GM12878 (cell line): Measurements from ENCODE around the gene COX5A.

ENCODE experiments used
- ATF3 ChIP-seq: IDR thresholded peaks from 2 replicates; pipeline ENCODE4 v1.6.1; 2011; ENCODE audit warnings: low read depth, mild to moderate bottlenecking, low read length, moderate library complexity, borderline replicate concordance; ENCODE audit errors: extremely low read depth
- BHLHE40 ChIP-seq, 2 experiments: fragments of 450-650 bp in 1 of 2; IDR thresholded peaks; 2 replicates each; pipeline ENCODE4 v1.6.1; 2011 to 2017; ENCODE audit warnings: low read depth in 2 of 2, borderline replicate concordance in 1 of 2, improper control_type of control experiment in 1 of 2, low read length in 1 of 2, mild to moderate bottlenecking in 1 of 2
- CEBPZ ChIP-seq: fragments of 150-350 bp; IDR thresholded peaks from 2 replicates; pipeline ENCODE4 v1.6.1; 2016; ENCODE audit warnings: low read depth, low read length
- CREB1 ChIP-seq: IDR thresholded peaks from 2 replicates; pipeline ENCODE4 v1.6.1; 2012; ENCODE audit warnings: low read depth, mild to moderate bottlenecking, inconsistent platforms
- CTCF ChIP-seq, 3 experiments: IDR thresholded peaks in 2 of 3; conservative IDR thresholded peaks in 1 of 3; 2 replicates each; pipeline ENCODE4 v1.5.1; 2011; ENCODE audit warnings: low read depth in 3 of 3, low read length in 3 of 3, mild to moderate bottlenecking in 3 of 3, control low read depth in 2 of 3, moderate library complexity in 2 of 3, inconsistent platforms in 1 of 3, mixed read lengths in 1 of 3; ENCODE audit not compliant: control insufficient read depth in 2 of 3, insufficient read depth in 1 of 3; ENCODE audit errors: extremely low read depth in 1 of 3
- KAT2A ChIP-seq: conservative IDR thresholded peaks from 2 replicates; pipeline ENCODE4 v1.6.1; 2011; ENCODE audit warnings: low read depth, low read length; ENCODE audit not compliant: control insufficient read depth
- KDM1A ChIP-seq: fragments of 200-600 bp; sonication (generic); IDR thresholded peaks from 2 replicates; pipeline ENCODE4 v1.6.1; 2016; ENCODE audit warnings: borderline replicate concordance
- POLR2AphosphoS2 ChIP-seq: IDR thresholded peaks from 2 replicates; pipeline ENCODE4 v1.6.1; 2011; ENCODE audit warnings: low read depth, mild to moderate bottlenecking, low read length, improper control_type of control experiment, moderate library complexity
- USF1 ChIP-seq: IDR thresholded peaks from 2 replicates; pipeline ENCODE4 v1.6.1; 2011; ENCODE audit warnings: borderline replicate concordance, low read depth, mild to moderate bottlenecking, moderate library complexity, mixed read lengths, low read length; ENCODE audit not compliant: insufficient read depth; ENCODE audit errors: extremely low read length
- ZBTB33 ChIP-seq: fragments of 450-650 bp; IDR thresholded peaks from 2 replicates; pipeline ENCODE4 v1.6.1; 2017; ENCODE audit warnings: mild to moderate bottlenecking

- TF ChIP-seq KDM1A: no peak
- no peak for TF ChIP-seq CTCF (IDR thresholded peaks at IDR 0.05 in 2 of 3, conservative IDR thresholded peaks at IDR 0.05 in 1 of 3; ENCODE audit: control insufficient read depth in 2 of 3, extremely low read depth in 1 of 3, insufficient read depth in 1 of 3, low read depth in 3 of 3, low read length in 3 of 3)
- no peak for TF ChIP-seq CREB1
- no peak for TF ChIP-seq CEBPZ
- TF ChIP-seq ATF3: no peak
- TF ChIP-seq KAT2A: no peak
- TF ChIP-seq POLR2AphosphoS2: no peak
- TF ChIP-seq ZBTB33: no peak
- no peak for TF ChIP-seq BHLHE40 (IDR thresholded peaks at IDR 0.05; ENCODE audit: borderline replicate concordance in 1 of 2, low read depth in 2 of 2, low read length in 1 of 2)
- no peak for TF ChIP-seq USF1
Observed at GRCh38 chr15:74962671-74963070, 24.8 kb upstream of the COX5A start.
